WTC11 (cell line): ENCODE results near the gene MEPCE. TPM values are rescaled to one million over a fixed set of nuclear protein-coding genes. Genes with fewer than 3 reads are reported as not detected.

Experiments used
- ARID4B ChIP-seq: sonication (generic); formaldehyde crosslinking; IDR thresholded peaks from 2 replicates; pipeline ENCODE4 v1.8.0; 2023; ENCODE audit warnings: missing genetic modification reagents, mild to moderate bottlenecking, borderline replicate concordance
- CBFB ChIP-seq: sonication (generic); formaldehyde crosslinking; IDR thresholded peaks from 2 replicates; pipeline ENCODE4 v1.8.1; 2022; ENCODE audit warnings: mild to moderate bottlenecking, low read depth, missing genetic modification reagents
- CDX4 ChIP-seq: fragments of 250-450 bp; sonication (Bioruptor Pico); IDR thresholded peaks from 2 replicates; pipeline ENCODE4 v1.9.0; 2021; ENCODE audit warnings: moderate library complexity, mild to moderate bottlenecking, inconsistent platforms, borderline replicate concordance
- E2F1 ChIP-seq: sonication (generic); formaldehyde crosslinking; IDR thresholded peaks from 2 replicates; pipeline ENCODE4 v1.8.0; 2022; ENCODE audit warnings: mild to moderate bottlenecking, missing genetic modification reagents
- ERG ChIP-seq: fragments of 250-450 bp; sonication (Bioruptor Pico); IDR thresholded peaks from 2 replicates; pipeline ENCODE4 v1.8.0; 2021; ENCODE audit warnings: mild to moderate bottlenecking
- GRHL2 ChIP-seq: fragments of 250-450 bp; sonication (Bioruptor Pico); IDR thresholded peaks from 2 replicates; pipeline ENCODE4 v1.8.0; 2022; ENCODE audit warnings: mild to moderate bottlenecking, moderate library complexity; ENCODE audit not compliant: insufficient replicate concordance, severe bottlenecking
- HMGA2 ChIP-seq: fragments of 250-450 bp; sonication (Bioruptor Pico); IDR thresholded peaks from 2 replicates; pipeline ENCODE4 v1.4.0; 2021; ENCODE audit warnings: mild to moderate bottlenecking, moderate library complexity
- HMGXB4 ChIP-seq: sonication (generic); formaldehyde crosslinking; IDR thresholded peaks from 2 replicates; pipeline ENCODE4 v1.8.1; 2023; ENCODE audit warnings: mild to moderate bottlenecking, moderate library complexity, missing genetic modification reagents
- MXD4 ChIP-seq: fragments of 250-450 bp; sonication (Bioruptor Pico); IDR thresholded peaks from 2 replicates; pipeline ENCODE4 v1.8.0; 2021; ENCODE audit warnings: mild to moderate bottlenecking, moderate library complexity, borderline replicate concordance
- NFE2L1 ChIP-seq: sonication (generic); formaldehyde crosslinking; IDR thresholded peaks from 2 replicates; pipeline ENCODE4 v1.8.1; 2023; ENCODE audit warnings: missing genetic modification reagents
- PREB ChIP-seq: sonication (generic); formaldehyde crosslinking; IDR thresholded peaks from 2 replicates; pipeline ENCODE4 v1.8.1; 2022; ENCODE audit warnings: mild to moderate bottlenecking, missing genetic modification reagents, moderate library complexity, borderline replicate concordance
- STAT6 ChIP-seq: sonication (generic); formaldehyde crosslinking; conservative IDR thresholded peaks from 2 replicates; pipeline ENCODE4 v1.8.1; 2023; ENCODE audit warnings: mild to moderate bottlenecking, low read depth, missing genetic modification reagents, moderate library complexity
- ZBTB43 ChIP-seq: sonication (generic); formaldehyde crosslinking; IDR thresholded peaks from 2 replicates; pipeline ENCODE4 v1.8.1; 2023; ENCODE audit warnings: mild to moderate bottlenecking, missing genetic modification reagents
- ZNF121 ChIP-seq: sonication (generic); formaldehyde crosslinking; IDR thresholded peaks from 2 replicates; pipeline ENCODE4 v1.8.0; 2023; ENCODE audit warnings: missing genetic modification reagents
- ZNF281 ChIP-seq: sonication (generic); formaldehyde crosslinking; IDR thresholded peaks from 2 replicates; pipeline ENCODE4 v1.8.0; 2023; ENCODE audit warnings: mild to moderate bottlenecking, missing genetic modification reagents
- ZNF425 ChIP-seq: fragments of 250-450 bp; sonication (Bioruptor Pico); conservative IDR thresholded peaks from 2 replicates; pipeline ENCODE4 v1.9.0; 2021; ENCODE audit warnings: mild to moderate bottlenecking
- total RNA-seq: library from RNA; stranded (reverse); gene quantifications from 3 replicates; pipeline ENCODE4 v1.2.3, GENCODE V29; 2021

Gene MEPCE
- total RNA-seq, 1 experiment from 2014 or later = 41.9 TPM

GRCh38 chr7:100478958-100479660, 49.5 kb downstream of the MEPCE start, which contains the start of gene TSC22D4 (continued):
- no peak for TF ChIP-seq CDX4 (CRISPR knock-in tag)
- no peak for TF ChIP-seq MXD4
- no peak for TF ChIP-seq ERG (CRISPR knock-in tag)
- TF ChIP-seq STAT6 (CRISPR knock-in tag) = no peak
- TF ChIP-seq ZNF281 (CRISPR knock-in tag) = peak; percentile 79
- TF ChIP-seq GRHL2 = no peak
- no peak for TF ChIP-seq HMGA2 (CRISPR knock-in tag)
- no peak for TF ChIP-seq PREB (CRISPR knock-in tag)
- 0 out of 2 replicates have a peak, but pooled peaks have one; percentile 12 for TF ChIP-seq NFE2L1 (CRISPR knock-in tag)
- TF ChIP-seq CBFB (CRISPR knock-in tag) = no peak
- TF ChIP-seq ZNF425 = no peak
- no peak; the same call in 1 of the 2 replicates for TF ChIP-seq HMGXB4
- no peak for TF ChIP-seq ZNF121
- no peak for TF ChIP-seq E2F1 (CRISPR knock-in tag)
- TF ChIP-seq ARID4B (CRISPR knock-in tag) = peak; percentile 32; the same call in 1 of the 2 replicates
- 0 out of 2 replicates have a peak, but pooled peaks have one; percentile 35 for TF ChIP-seq ZBTB43
